ENCODE data around the gene ST6GALNAC1. TPM values are rescaled to one million over a fixed set of nuclear protein-coding genes. Genes with fewer than 3 reads are reported as not detected.

Gene ST6GALNAC1
- total and polyA plus RNA-seq, 4 donors = 13.9 to 24.9 (median 20.9) TPM

DNA sequence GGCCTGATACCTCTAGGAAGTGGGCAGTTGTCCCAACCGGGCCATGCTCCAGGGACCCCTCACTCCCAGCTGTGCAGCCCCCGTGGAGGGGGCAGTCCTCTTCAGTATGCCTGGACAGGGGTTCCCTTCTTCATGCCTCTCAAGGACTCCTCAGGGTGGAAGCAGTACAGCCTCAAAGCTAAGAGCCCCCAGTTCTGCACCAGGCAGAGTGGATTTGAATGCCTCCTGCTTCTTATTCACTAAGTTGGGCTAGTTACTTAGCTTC lies 23.9 kb upstream of the ST6GALNAC1 start:
- ATAC-seq (ENCODE audit: insufficient read depth, low FRiP score) = no peak
- Histone ChIP-seq H3K9ac (ENCODE audit: insufficient read depth in 1 of 2, low read length in 2 of 2) (no peak overlapping the region), H3K4me3 (no peak overlapping the region), H3K36me3 (ENCODE audit: control insufficient read depth in 4 of 4, insufficient read depth in 4 of 4, low read length in 4 of 4) (no peaks in the 10 kb centered on the region), H3K9me3 (ENCODE audit: control insufficient read depth in 4 of 4, insufficient read depth in 3 of 4, low read length in 3 of 4) (no peaks in the 10 kb centered on the region), H3K27ac (ENCODE audit: low read depth in 1 of 2, low read length in 1 of 2) (no peak overlapping the region), H3K4me1 (ENCODE audit: control insufficient read depth in 5 of 5, insufficient read depth in 5 of 5, low read length in 5 of 5) (peaks cover 0 to 14% (median 8%) of the 10 kb centered on the region in 5 donors), H3K27me3 (ENCODE audit: control insufficient read depth in 3 of 3, insufficient read depth in 3 of 3, low read length in 2 of 3) (no peaks in the 10 kb centered on the region)
- WGBS, 2 donors = 61 to 86% methylated on average over 2 of the region's 2 CpGs
- TF ChIP-seq, protein P1, sequence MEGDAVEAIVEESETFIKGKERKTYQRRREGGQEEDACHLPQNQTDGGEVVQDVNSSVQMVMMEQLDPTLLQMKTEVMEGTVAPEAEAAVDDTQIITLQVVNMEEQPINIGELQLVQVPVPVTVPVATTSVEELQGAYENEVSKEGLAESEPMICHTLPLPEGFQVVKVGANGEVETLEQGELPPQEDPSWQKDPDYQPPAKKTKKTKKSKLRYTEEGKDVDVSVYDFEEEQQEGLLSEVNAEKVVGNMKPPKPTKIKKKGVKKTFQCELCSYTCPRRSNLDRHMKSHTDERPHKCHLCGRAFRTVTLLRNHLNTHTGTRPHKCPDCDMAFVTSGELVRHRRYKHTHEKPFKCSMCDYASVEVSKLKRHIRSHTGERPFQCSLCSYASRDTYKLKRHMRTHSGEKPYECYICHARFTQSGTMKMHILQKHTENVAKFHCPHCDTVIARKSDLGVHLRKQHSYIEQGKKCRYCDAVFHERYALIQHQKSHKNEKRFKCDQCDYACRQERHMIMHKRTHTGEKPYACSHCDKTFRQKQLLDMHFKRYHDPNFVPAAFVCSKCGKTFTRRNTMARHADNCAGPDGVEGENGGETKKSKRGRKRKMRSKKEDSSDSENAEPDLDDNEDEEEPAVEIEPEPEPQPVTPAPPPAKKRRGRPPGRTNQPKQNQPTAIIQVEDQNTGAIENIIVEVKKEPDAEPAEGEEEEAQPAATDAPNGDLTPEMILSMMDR (IDR thresholded peaks at IDR 0.05; ENCODE audit: control extremely low read depth, extremely low read depth) = no peak
- DNase-seq = no peak

DNA sequence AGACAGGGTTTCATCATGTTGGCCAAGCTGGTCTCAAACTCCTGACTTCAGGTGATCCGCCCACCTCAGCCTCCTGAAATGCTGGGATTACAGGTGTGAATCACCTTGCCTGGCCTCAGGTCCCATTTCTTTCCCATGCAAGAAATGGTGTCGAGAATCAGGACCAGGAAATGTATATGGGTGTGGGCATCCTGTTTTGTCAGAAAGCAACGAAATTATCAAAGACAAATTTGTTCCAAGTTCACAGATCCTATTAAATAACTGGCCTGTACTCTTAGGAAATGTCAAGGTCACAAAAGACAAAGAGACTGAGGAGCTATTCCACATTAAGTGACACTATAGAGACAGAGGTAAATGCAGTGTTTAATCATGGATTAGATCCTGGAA lies 17.1 kb upstream of the ST6GALNAC1 start:
- no peak for DNase-seq
- no peak for ATAC-seq (ENCODE audit: insufficient read depth, low FRiP score)
- Histone ChIP-seq H3K27ac (ENCODE audit: low read depth in 1 of 2, low read length in 1 of 2) (no peak overlapping the region), H3K36me3 (ENCODE audit: control insufficient read depth in 4 of 4, insufficient read depth in 4 of 4, low read length in 4 of 4) (no peaks in the 10 kb centered on the region), H3K9me3 (ENCODE audit: control insufficient read depth in 4 of 4, insufficient read depth in 3 of 4, low read length in 3 of 4) (no peaks in the 10 kb centered on the region), H3K27me3 (ENCODE audit: control insufficient read depth in 3 of 3, insufficient read depth in 3 of 3, low read length in 2 of 3) (no peaks in the 10 kb centered on the region), H3K4me3 (no peak overlapping the region), H3K4me1 (ENCODE audit: control insufficient read depth in 5 of 5, insufficient read depth in 5 of 5, low read length in 5 of 5) (peaks cover 0 to 9% (median 3%) of the 10 kb centered on the region in 5 donors), H3K9ac (ENCODE audit: insufficient read depth in 1 of 2, low read length in 2 of 2) (no peak overlapping the region)
- WGBS, 2 donors = 40 to 54% methylated on average over 3 of the region's 3 CpGs
- TF ChIP-seq, protein P1 (IDR thresholded peaks at IDR 0.05; ENCODE audit: control extremely low read depth, extremely low read depth) = no peak

DNA sequence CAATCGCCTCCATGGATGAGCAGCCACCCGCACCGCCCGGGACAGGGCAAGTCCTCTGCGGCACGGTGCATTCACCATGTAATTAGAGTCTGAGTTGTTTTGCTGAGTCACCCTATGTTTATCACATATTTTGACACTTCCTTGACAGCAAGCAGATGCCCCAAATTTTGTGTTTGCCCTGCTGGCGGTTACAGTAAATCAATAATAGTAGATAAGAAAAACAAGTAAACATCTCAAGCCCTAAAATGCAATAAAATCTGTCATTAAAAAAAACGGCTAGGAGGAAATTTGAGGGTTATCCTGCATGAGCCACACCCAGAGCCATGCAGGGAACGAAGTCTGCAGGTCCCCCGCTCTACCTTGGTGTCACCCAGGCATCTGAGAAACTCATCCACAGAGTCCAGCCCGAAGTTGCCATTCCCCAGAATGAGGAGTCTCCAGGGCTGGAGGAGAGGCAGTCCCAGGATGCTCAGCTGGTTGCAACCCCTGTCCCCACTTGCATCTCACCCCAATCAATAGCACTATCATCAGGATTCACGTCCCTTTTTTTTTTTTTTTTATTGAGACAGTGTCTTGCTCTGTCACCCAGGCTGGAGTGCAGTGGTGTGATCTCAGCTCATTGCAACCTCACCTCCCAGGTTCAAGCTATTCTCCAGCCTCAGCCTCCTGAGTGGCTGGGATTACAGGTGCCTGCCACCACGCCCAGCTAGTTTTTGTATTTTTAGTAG lies 16.5 kb upstream of the ST6GALNAC1 start:
- Histone ChIP-seq H3K9ac (ENCODE audit: insufficient read depth in 1 of 2, low read length in 2 of 2) (no peak overlapping the region), H3K4me3 (no peak overlapping the region), H3K27ac (ENCODE audit: low read depth in 1 of 2, low read length in 1 of 2) (no peak overlapping the region), H3K4me1 (ENCODE audit: control insufficient read depth in 5 of 5, insufficient read depth in 5 of 5, low read length in 5 of 5) (peaks cover 0 to 9% (median 3%) of the 10 kb centered on the region in 5 donors), H3K9me3 (ENCODE audit: control insufficient read depth in 4 of 4, insufficient read depth in 3 of 4, low read length in 3 of 4) (no peaks in the 10 kb centered on the region), H3K27me3 (ENCODE audit: control insufficient read depth in 3 of 3, insufficient read depth in 3 of 3, low read length in 2 of 3) (no peaks in the 10 kb centered on the region), H3K36me3 (ENCODE audit: control insufficient read depth in 4 of 4, insufficient read depth in 4 of 4, low read length in 4 of 4) (no peaks in the 10 kb centered on the region)
- no peak for DNase-seq
- 26 to 45% methylated on average over 13 of the region's 13 CpGs for WGBS, 2 donors
- TF ChIP-seq, protein P1 (IDR thresholded peaks at IDR 0.05; ENCODE audit: control extremely low read depth, extremely low read depth) = no peak
- no peak for ATAC-seq (ENCODE audit: insufficient read depth, low FRiP score)

DNA sequence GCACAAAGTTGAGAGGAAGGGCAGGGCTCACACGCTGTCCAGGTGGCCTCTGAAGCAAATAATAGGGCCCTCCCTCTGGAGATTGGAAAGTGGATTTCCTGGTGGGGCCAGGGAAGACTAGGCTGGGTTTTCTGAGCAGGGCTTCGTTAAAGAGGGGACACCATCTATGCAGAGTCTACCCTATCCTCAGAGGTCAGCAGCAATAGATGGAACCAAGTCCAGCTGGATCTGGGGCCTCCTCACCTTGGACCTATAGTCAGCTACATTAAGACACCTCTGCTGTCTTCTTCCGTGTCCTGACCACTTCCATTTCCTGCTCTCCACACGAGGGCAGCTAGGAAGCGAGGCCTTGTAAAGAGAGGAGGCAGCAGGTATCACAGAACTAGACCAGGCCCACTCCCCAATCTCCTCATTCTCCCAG lies 14.7 kb upstream of the ST6GALNAC1 start:
- Histone ChIP-seq H3K27ac (ENCODE audit: low read depth in 1 of 2, low read length in 1 of 2) (no peak overlapping the region), H3K4me3 (no peak overlapping the region), H3K27me3 (ENCODE audit: control insufficient read depth in 3 of 3, insufficient read depth in 3 of 3, low read length in 2 of 3) (no peaks in the 10 kb centered on the region), H3K36me3 (ENCODE audit: control insufficient read depth in 4 of 4, insufficient read depth in 4 of 4, low read length in 4 of 4) (no peaks in the 10 kb centered on the region), H3K4me1 (ENCODE audit: control insufficient read depth in 5 of 5, insufficient read depth in 5 of 5, low read length in 5 of 5) (peaks cover 0 to 9% (median 3%) of the 10 kb centered on the region in 5 donors), H3K9ac (ENCODE audit: insufficient read depth in 1 of 2, low read length in 2 of 2) (no peak overlapping the region), H3K9me3 (ENCODE audit: control insufficient read depth in 4 of 4, insufficient read depth in 3 of 4, low read length in 3 of 4) (no peaks in the 10 kb centered on the region)
- 56 to 65% methylated on average over 5 of the region's 5 CpGs for WGBS, 2 donors
- ATAC-seq (ENCODE audit: insufficient read depth, low FRiP score) (no peak), DNase-seq (no peak)
- TF ChIP-seq, protein P1 (IDR thresholded peaks at IDR 0.05; ENCODE audit: control extremely low read depth, extremely low read depth) = no peak
